Glutamatergic neuron (in vitro differentiated cells): Measurements from ENCODE around the gene SCUBE1. TPM values are rescaled to one million over a fixed set of nuclear protein-coding genes. Genes with fewer than 3 reads are reported as not detected.

Experiments used
- DNase-seq: peaks from one replicate; pipeline ENCODE4 v3.0.0; 2022
- H3K27ac Mint-ChIP-seq: one replicate; pipeline ENCODE4 v1.8.0; 2020; ENCODE audit warnings: mild to moderate bottlenecking, mixed read lengths, inconsistent platforms; ENCODE audit not compliant: unreplicated experiment
- H3K27me3 Mint-ChIP-seq: one replicate; pipeline ENCODE4 v1.8.0; 2020; ENCODE audit warnings: mild to moderate bottlenecking, moderate library complexity, mixed read lengths, inconsistent platforms; ENCODE audit not compliant: unreplicated experiment
- H3K36me3 Mint-ChIP-seq: one replicate; pipeline ENCODE4 v1.8.0; 2020; ENCODE audit warnings: mild to moderate bottlenecking, mixed read lengths, inconsistent platforms; ENCODE audit not compliant: unreplicated experiment
- H3K4me1 Mint-ChIP-seq: one replicate; pipeline ENCODE4 v1.8.0; 2020; ENCODE audit warnings: mild to moderate bottlenecking, low read depth, mixed read lengths, inconsistent platforms; ENCODE audit not compliant: unreplicated experiment
- H3K4me3 Mint-ChIP-seq: one replicate; pipeline ENCODE4 v1.8.0; 2020; ENCODE audit warnings: mild to moderate bottlenecking, mixed read lengths, inconsistent platforms; ENCODE audit not compliant: unreplicated experiment
- H3K9me3 Mint-ChIP-seq: one replicate; pipeline ENCODE4 v1.8.0; 2020; ENCODE audit warnings: mild to moderate bottlenecking, moderate library complexity, mixed read lengths, inconsistent platforms; ENCODE audit not compliant: unreplicated experiment
- CTCF ChIP-seq: fragments of 200-600 bp; sonication (generic); IDR thresholded peaks from one replicate; pipeline ENCODE4 v1.5.0; 2021; ENCODE audit not compliant: partially characterized antibody, unreplicated experiment
- total RNA-seq: library from RNA; stranded (reverse); fragmentation: NEBNext Ultra II Directional; extraction: Animal tissue kit (Norgen Biotek cat#: 25700); gene quantifications from one replicate; pipeline ENCODE4 v1.2.1, GENCODE V29; 2021; ENCODE audit not compliant: unreplicated experiment

SCUBE1 gene
- total RNA-seq, 1 donor from 2014 or later, result 25.8 TPM

GRCh38 chr22:43244803-43245527 lies 98.2 kb downstream of the SCUBE1 start:
- Mint-ChIP-seq H3K9me3 (peaks cover 5% of the 10 kb centered on the region), H3K27me3 (peaks cover 4% of the 10 kb centered on the region), H3K36me3 (no peaks in the 10 kb centered on the region)

GRCh38 chr22:43244402-43244801 lies 98.8 kb downstream of the SCUBE1 start:
- Mint-ChIP-seq H3K4me1 (no peaks in the 10 kb centered on the region), H3K27me3 (peaks cover 6% of the 10 kb centered on the region), H3K9me3 (peaks cover 5% of the 10 kb centered on the region), H3K4me3 (no peak overlapping the region), H3K27ac (no peak overlapping the region), H3K36me3 (no peaks in the 10 kb centered on the region)
- DNase-seq, result no peak
- TF ChIP-seq CTCF, result no peak

More at GRCh38 chr22:43244803-43245527, 98.2 kb downstream of the SCUBE1 start:
- no peaks in the 10 kb centered on the region for H3K4me1 Mint-ChIP-seq
- DNase-seq, result no peak
- no peak for TF ChIP-seq CTCF
- H3K4me3 Mint-ChIP-seq, result no peak overlapping the region
- no peak overlapping the region for H3K27ac Mint-ChIP-seq

- Mint-ChIP-seq H3K4me1 (no peaks in the 10 kb centered on the region), H3K27me3 (peaks cover 6% of the 10 kb centered on the region), H3K36me3 (no peaks in the 10 kb centered on the region), H3K9me3 (peaks cover 5% of the 10 kb centered on the region), H3K27ac (no peak overlapping the region), H3K4me3 (no peak overlapping the region)
- no peak for TF ChIP-seq CTCF
- no peak for DNase-seq
Observed at GRCh38 chr22:43243324-43243723, 99.8 kb downstream of the SCUBE1 start.

GRCh38 chr22:43242627-43243026 lies 100.5 kb downstream of the SCUBE1 start:
- DNase-seq, result no peak
- Mint-ChIP-seq H3K36me3 (no peaks in the 10 kb centered on the region), H3K27me3 (peaks cover 6% of the 10 kb centered on the region), H3K4me3 (no peak overlapping the region), H3K4me1 (no peaks in the 10 kb centered on the region), H3K27ac (no peak overlapping the region), H3K9me3 (peaks cover 5% of the 10 kb centered on the region)
- no peak for TF ChIP-seq CTCF

GRCh38 chr22:43241699-43242386 lies 101.3 kb downstream of the SCUBE1 start:
- DNase-seq, result no peak
- H3K9me3 Mint-ChIP-seq, result peaks cover 5% of the 10 kb centered on the region
- H3K27ac Mint-ChIP-seq, result no peak overlapping the region
- H3K36me3 Mint-ChIP-seq, result no peaks in the 10 kb centered on the region
- no peak overlapping the region for H3K4me3 Mint-ChIP-seq
- no peaks in the 10 kb centered on the region for H3K4me1 Mint-ChIP-seq
- no peak for TF ChIP-seq CTCF
- peaks cover 6% of the 10 kb centered on the region for H3K27me3 Mint-ChIP-seq
